HEK293T (cell line): ENCODE data around the gene AGAP1.

Experiments used
- SP1 ChIP-seq: fragments of 450-650 bp; IDR thresholded peaks from 2 replicates; pipeline ENCODE4 v1.6.1; 2017
- SUZ12 ChIP-seq: fragments of 450-650 bp; IDR thresholded peaks from 2 replicates; pipeline ENCODE4 v1.6.1; 2016; ENCODE audit warnings: mild to moderate bottlenecking

DNA sequence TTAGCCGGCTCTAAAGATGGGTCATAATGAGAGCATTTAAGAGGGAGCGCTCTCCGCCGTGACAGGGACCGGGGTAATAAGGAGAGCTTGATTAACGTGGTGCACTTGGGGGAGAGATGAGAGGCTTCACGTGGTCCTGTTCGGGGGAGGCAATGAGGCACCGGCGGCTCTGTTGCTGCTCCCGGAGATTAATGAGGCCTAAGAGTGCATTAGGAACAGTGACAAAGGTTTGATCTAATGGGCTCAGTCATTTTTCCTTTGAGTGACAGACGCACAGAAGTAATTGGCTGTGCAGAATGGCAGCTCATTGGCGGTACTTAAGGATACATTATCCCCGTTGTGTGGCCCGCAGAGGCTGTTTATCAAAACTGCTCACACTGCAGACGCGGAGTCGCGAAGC lies 423.7 kb downstream of the AGAP1 start:
- TF ChIP-seq SUZ12: no peak
- no peak for TF ChIP-seq SP1
